H1 (cell line): ENCODE measurements around the gene CCDC9B. TPM values are rescaled to one million over a fixed set of nuclear protein-coding genes. Genes with fewer than 3 reads are reported as not detected.

Source experiments
- CTCF ChIA-PET: fragments of 300-600 bp; sonication (Branson Sonifier 250); formaldehyde crosslinking; loops from one replicate; lab custom pipeline; 2021; ENCODE audit not compliant: partially characterized antibody; lab: Charles Lee
- POLR2A ChIA-PET: fragments of 300-600 bp; sonication (Branson Sonifier 250); formaldehyde crosslinking; loops from one replicate; lab custom pipeline; 2021; ENCODE audit warnings: inconsistent platforms; ENCODE audit not compliant: partially characterized antibody; lab: Charles Lee
- DNase-seq, 2 experiments: peaks; one replicate each; pipeline versions ENCODE4 v3.0.0 to v3.0.0-alpha.2; 2010 to 2022; ENCODE audit warnings: low spot score in 2 of 2, low read depth in 1 of 2, mixed read lengths in 1 of 2
- FAIRE-seq: peaks from 2 replicates; lab custom pipeline; 2011; peaks lifted over from hg19 to GRCh38; lab: Jason Lieb, UNC
- H2AFZ ChIP-seq: 2 replicates; pipeline ENCODE4 v1.8.1; 2012; ENCODE audit warnings: low read length, inconsistent platforms
- H2AK5ac ChIP-seq: 2 replicates; pipeline ENCODE4 v1.6.1; 2013; ENCODE audit warnings: low read depth, low read length
- H2BK120ac ChIP-seq: replicated peaks from 2 replicates; pipeline ENCODE3; 2013; ENCODE audit warnings: low read depth, low read length, inconsistent platforms
- H2BK12ac ChIP-seq: 2 replicates; pipeline ENCODE4 v1.6.1; 2013; ENCODE audit warnings: low read depth, low read length
- H2BK15ac ChIP-seq: 2 replicates; pipeline ENCODE4 v1.6.1; 2013; ENCODE audit warnings: low read length
- H2BK20ac ChIP-seq: 2 replicates; pipeline ENCODE4 v1.6.1; 2013; ENCODE audit warnings: low read length
- H2BK5ac ChIP-seq: 2 replicates; pipeline ENCODE4 v1.6.1; 2013; ENCODE audit warnings: low read depth, low read length
- H3K14ac ChIP-seq: 2 replicates; pipeline ENCODE4 v1.6.1; 2013; ENCODE audit warnings: inconsistent platforms; ENCODE audit not compliant: insufficient read length
- H3K18ac ChIP-seq: 2 replicates; pipeline ENCODE4 v1.6.1; 2013; ENCODE audit warnings: low read length; ENCODE audit errors: extremely low read depth
- H3K23ac ChIP-seq: 2 replicates; pipeline ENCODE4 v1.6.1; 2013; ENCODE audit warnings: inconsistent platforms; ENCODE audit not compliant: insufficient read length
- H3K23me2 ChIP-seq: 2 replicates; pipeline ENCODE4 v1.6.1; 2013; ENCODE audit warnings: low read depth, low read length
- H3K27ac ChIP-seq: 2 replicates; pipeline ENCODE4 v1.6.1; 2011; ENCODE audit warnings: low read depth, low read length, inconsistent platforms
- H3K27me3 ChIP-seq, 4 experiments: replicated peaks in 1 of 4; 1 replicate in 1 of 4; 2 replicates in 3 of 4; pipeline versions ENCODE4 v1.6.1 to v1.8.1; 2011 to 2013; ENCODE audit warnings: low read length in 3 of 4, mild to moderate bottlenecking in 3 of 4, inconsistent platforms in 2 of 4, mixed read lengths in 2 of 4, moderate library complexity in 1 of 4; ENCODE audit not compliant: control insufficient read depth in 3 of 4, insufficient read depth in 3 of 4; ENCODE audit errors: extremely low read depth in 1 of 4
- H3K36me3 ChIP-seq, 4 experiments: 2 replicates each; pipeline versions ENCODE4 v1.6.1 to v1.8.1; 2011 to 2013; ENCODE audit warnings: mild to moderate bottlenecking in 4 of 4, low read length in 3 of 4, moderate library complexity in 2 of 4, control low read depth in 1 of 4, inconsistent platforms in 1 of 4; ENCODE audit not compliant: insufficient read depth in 4 of 4, control insufficient read depth in 2 of 4
- H3K4ac ChIP-seq: replicated peaks from 2 replicates; pipeline ENCODE3; 2013; ENCODE audit warnings: low read length, low read depth, mixed read lengths, inconsistent platforms; ENCODE audit not compliant: insufficient read length
- H3K4me1 ChIP-seq, 4 experiments: replicated peaks in 1 of 4; 1 replicate in 1 of 4; 2 replicates in 3 of 4; pipeline versions ENCODE4 v1.6.1 to v1.8.1; 2011 to 2013; ENCODE audit warnings: low read length in 3 of 4, inconsistent platforms in 2 of 4, mixed read lengths in 1 of 4; ENCODE audit not compliant: insufficient read depth in 4 of 4, control insufficient read depth in 3 of 4
- H3K4me2 ChIP-seq, 2 experiments: 2 replicates each; pipeline versions ENCODE4 v1.6.1 to v1.8.1; 2011 to 2013; ENCODE audit warnings: low read depth in 2 of 2, low read length in 2 of 2, control low read depth in 1 of 2, inconsistent platforms in 1 of 2, mild to moderate bottlenecking in 1 of 2; ENCODE audit not compliant: insufficient read depth in 1 of 2
- H3K4me3 ChIP-seq, 4 experiments: fragments of 200-600, 300-600 bp in 1 of 4; sonication (generic), shearing (Covaris generic), sonication (Bioruptor Twin) in 1 of 4; 2 replicates each; pipeline versions ENCODE4 v1.5.1 to v1.8.1; 2011 to 2016; ENCODE audit warnings: low read length in 4 of 4, low read depth in 3 of 4, control low read depth in 2 of 4, inconsistent platforms in 2 of 4, mild to moderate bottlenecking in 2 of 4, mixed read lengths in 1 of 4, moderate library complexity in 1 of 4; ENCODE audit not compliant: insufficient read depth in 2 of 4; ENCODE audit errors: extremely low read depth in 1 of 4
- H3K56ac ChIP-seq: replicated peaks from 2 replicates; pipeline ENCODE3; 2013; ENCODE audit warnings: low read depth, mild to moderate bottlenecking, mixed read lengths, low read length, inconsistent platforms; ENCODE audit not compliant: insufficient read length
- H3K79me1 ChIP-seq: 2 replicates; pipeline ENCODE4 v1.6.1; 2013; ENCODE audit warnings: low read depth, low read length, control low read depth
- H3K79me2 ChIP-seq, 2 experiments: 2 replicates each; pipeline versions ENCODE4 v1.6.1 to v1.8.1; 2012 to 2013; ENCODE audit warnings: low read length in 2 of 2, mild to moderate bottlenecking in 2 of 2, inconsistent platforms in 1 of 2; ENCODE audit not compliant: insufficient read depth in 2 of 2, control insufficient read depth in 1 of 2
- H3K9ac ChIP-seq, 4 experiments: replicated peaks in 1 of 4; 1 replicate in 1 of 4; 2 replicates in 3 of 4; pipeline versions ENCODE4 v1.6.1 to v1.8.1; 2011 to 2013; ENCODE audit warnings: low read depth in 3 of 4, low read length in 3 of 4, control low read depth in 2 of 4, mild to moderate bottlenecking in 2 of 4, moderate library complexity in 2 of 4, inconsistent platforms in 1 of 4; ENCODE audit errors: extremely low read depth in 1 of 4
- H3K9me3 ChIP-seq, 2 experiments: 2 replicates each; pipeline versions ENCODE4 v1.6.1 to v1.8.1; 2012 to 2013; ENCODE audit warnings: mild to moderate bottlenecking in 2 of 2, moderate library complexity in 2 of 2, control low read depth in 1 of 2, inconsistent platforms in 1 of 2, low read depth in 1 of 2, low read length in 1 of 2, mixed read lengths in 1 of 2; ENCODE audit not compliant: insufficient read depth in 2 of 2
- H4K20me1 ChIP-seq, 2 experiments: replicated peaks in 1 of 2; 2 replicates each; pipeline versions ENCODE3 to v1.8.1; 2011 to 2013; ENCODE audit warnings: inconsistent platforms in 2 of 2, low read length in 2 of 2, mild to moderate bottlenecking in 1 of 2; ENCODE audit not compliant: insufficient read depth in 2 of 2, control insufficient read depth in 1 of 2
- H4K5ac ChIP-seq: 2 replicates; pipeline ENCODE4 v1.6.1; 2013; ENCODE audit warnings: low read length, low read depth, mixed read lengths, inconsistent platforms; ENCODE audit not compliant: insufficient read length
- H4K8ac ChIP-seq: 2 replicates; pipeline ENCODE4 v1.8.0; 2013; ENCODE audit warnings: mild to moderate bottlenecking, moderate library complexity, low read length, inconsistent platforms; ENCODE audit not compliant: insufficient read depth; ENCODE audit errors: extremely low read depth
- H4K91ac ChIP-seq: replicated peaks from 2 replicates; pipeline ENCODE3; 2013; ENCODE audit warnings: low read length, mixed read lengths, inconsistent platforms; ENCODE audit not compliant: insufficient read length
- GTF2F1 ChIP-seq: IDR thresholded peaks from 2 replicates; pipeline ENCODE4 v1.6.1; 2012; ENCODE audit warnings: low read depth, low read length, improper control_type of control experiment, borderline replicate concordance
- KDM5A ChIP-seq: fragments of 200-600 bp; IDR thresholded peaks from 2 replicates; pipeline ENCODE4 v1.7.1; 2012; ENCODE audit warnings: mild to moderate bottlenecking, low read length, inconsistent platforms, mixed read lengths
- TAF1 ChIP-seq: IDR thresholded peaks from 2 replicates; pipeline ENCODE4 v1.6.1; 2011; ENCODE audit warnings: mild to moderate bottlenecking, low read depth, low read length
- WGBS, 2 experiments: shearing (Covaris generic) in 1 of 2; methylation state at CpG; one replicate each; pipeline versions ENCODE4 v1.1.6 to v1.1.7; 2013 to 2015; ENCODE audit warnings: low lambda C conversion rate in 2 of 2, mixed read lengths in 2 of 2, inconsistent platforms in 1 of 2, low coverage in 1 of 2, missing lambda C conversion rate in 1 of 2; ENCODE audit not compliant: insufficient replicate concordance in 2 of 2, insufficient coverage in 1 of 2, insufficient read length in 1 of 2; ENCODE audit errors: extremely low coverage in 1 of 2, missing lambda C conversion rate in 1 of 2; 5-methylcytosine and 5-hydroxymethylcytosine counted together
- polyA plus RNA-seq, 7 experiments: library from polyadenylated mRNA; depleted of rRNA in 3 of 7; stranded (reverse) in 5 of 7; unstranded in 2 of 7; fragments of >200 nt in 5 of 7; fragments of 200-250 nt in 2 of 7; gene quantifications; 1 replicate in 5 of 7; 2 replicates in 1 of 7; 4 replicates in 1 of 7; pipeline versions ENCODE4 v1.2.1 to v1.2.3, GENCODE V29; 2011 to 2013; ENCODE audit warnings: missing spikeins in 2 of 7, mixed read lengths in 2 of 7
- total RNA-seq: library from RNA; stranded (reverse); fragmentation: NEBNext Ultra II Directional; extraction: Animal tissue kit (Norgen Biotek cat#: 25700); gene quantifications from 2 replicates; pipeline ENCODE4 v1.2.1, GENCODE V29; 2021

CCDC9B gene
- total and polyA plus RNA-seq, 2 of the 8 experiments (the other 6 are each of a cell fraction or from before 2014, with no cell fraction given): 0.45 to 0.78 TPM

DNA sequence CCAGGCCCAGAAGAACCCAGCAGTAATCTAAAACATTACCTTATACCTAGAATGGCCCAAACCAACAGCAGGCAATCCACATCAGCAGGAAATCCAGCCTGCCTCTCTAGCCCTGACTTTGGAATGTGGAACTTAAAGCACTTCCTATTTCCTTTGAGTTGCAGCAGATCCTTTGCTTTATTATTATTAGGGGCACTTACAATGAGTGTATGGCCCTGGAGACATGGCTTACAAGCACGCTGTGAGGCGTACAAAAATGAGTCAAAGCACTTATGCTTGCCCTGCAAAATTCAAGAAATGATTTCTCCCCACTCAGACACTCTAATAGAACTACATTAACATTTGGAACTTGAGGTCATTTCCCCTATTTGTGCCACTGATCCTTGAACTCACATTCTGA is 32.2 kb upstream of the CCDC9B start:
- TF ChIP-seq KDM5A (no peak), GTF2F1 (no peak), TAF1 (no peak)
- DNase-seq (no peak), FAIRE-seq (no peak)

More for the DNA sequence above, 32.2 kb upstream of the CCDC9B start:
- no peak overlapping the region for H3K4me2 ChIP-seq
- H4K91ac ChIP-seq: no peak overlapping the region
- no peak overlapping the region for H2BK12ac ChIP-seq
- H3K79me2 ChIP-seq: no peaks in the 10 kb centered on the region
- no peak overlapping the region for H2BK20ac ChIP-seq
- no peaks in the 10 kb centered on the region for H3K23me2 ChIP-seq
- no peaks in the 10 kb centered on the region for H4K20me1 ChIP-seq
- peaks cover 0 to 3% (median under 1%) of the 10 kb centered on the region in 4 experiments; a peak in 4 of 7 replicates for H3K4me1 ChIP-seq
- peaks cover 0 to 8% of the 10 kb centered on the region in 2 experiments; a peak in 1 of 4 replicates for H3K9me3 ChIP-seq
- no peaks in the 10 kb centered on the region for H3K36me3 ChIP-seq
- CTCF ChIA-PET: interaction anchor here (1.0 kb wide), 1 partner anchor 29 kb away, joined by 3 read pairs; no protein-coding TSS in a partner anchor
- no peak overlapping the region for H4K5ac ChIP-seq
- H2BK120ac ChIP-seq: no peak overlapping the region
- no peak overlapping the region for H2BK15ac ChIP-seq
- no peak overlapping the region for H3K4me3 ChIP-seq
- H3K9ac ChIP-seq: no peak overlapping the region
- no peak overlapping the region for H2AK5ac ChIP-seq
- H3K14ac ChIP-seq: no peak overlapping the region
- peaks cover 5 to 14% (median 12%) of the 10 kb centered on the region in 4 experiments for H3K27me3 ChIP-seq
- no peaks in the 10 kb centered on the region for H3K79me1 ChIP-seq
- no peak overlapping the region for H3K23ac ChIP-seq
- H3K56ac ChIP-seq: no peak overlapping the region
- WGBS, 2 experiments: 64% methylated on average over 2 of the region's 2 CpGs; no CpG with 5 or more reads in 1 of the 2 experiments
- H2BK5ac ChIP-seq: no peak overlapping the region
- H3K27ac ChIP-seq: no peak overlapping the region
- POLR2A ChIA-PET: interaction anchor here (1.1 to 1.9 kb wide), 4 partner anchors 10 to 71 kb away, joined by 3 to 13 read pairs (median 4); partner anchors contain the start of gene KNSTRN
- H3K4ac ChIP-seq: no peak overlapping the region
- H4K8ac ChIP-seq: no peak overlapping the region
- no peak overlapping the region for H2AFZ ChIP-seq
- H3K18ac ChIP-seq: no peak overlapping the region
